ENCODE measurements around the gene TUBA3C.
"Not testable (repeated sequence)": the region's sequence is repeated elsewhere in the genome, so short reads cannot be mapped to it uniquely, and the experiment has no call there.

The TUBA3C gene

GRCh38 chr13:19181621-19182485 is at the start of gene TUBA3C:
TUBA3C (minus strand) TSS chr13:19181824; CDS start chr13:19181747, 77 bp downstream.
- DNase-seq: no peak

- not testable (repeated sequence) for DNase-seq
Measured at GRCh38 chr13:19207413-19207812, 25.8 kb upstream of the TUBA3C start.

DNA sequence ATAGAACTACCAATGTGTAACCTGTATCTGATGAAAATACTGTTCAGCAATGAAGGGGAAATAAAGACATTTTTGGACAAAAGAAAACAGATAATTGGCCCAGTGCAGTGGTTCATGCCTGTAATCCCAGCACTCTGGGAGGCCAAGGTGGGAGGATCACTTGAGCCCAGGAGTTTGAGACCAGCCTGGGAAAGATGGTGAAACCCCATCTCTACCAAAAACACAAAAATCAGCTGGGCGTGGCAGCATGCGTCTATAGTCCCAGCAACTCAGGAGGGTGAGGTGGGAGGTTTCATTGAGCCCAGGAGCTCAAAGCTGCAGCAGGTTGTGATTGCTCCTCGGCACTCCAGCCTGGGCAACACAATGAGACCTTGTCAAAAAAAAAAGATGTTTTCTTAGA is 11.0 kb upstream of the TUBA3C start:
- not testable (repeated sequence) for DNase-seq

GRCh38 chr13:19189911-19190310 is 8.3 kb upstream of the TUBA3C start:
- not testable (repeated sequence) for DNase-seq

GRCh38 chr13:19189368-19189767 is 7.7 kb upstream of the TUBA3C start:
- DNase-seq: not testable (repeated sequence)

- no peak for DNase-seq
Measured at GRCh38 chr13:19185865-19186645, 4.4 kb upstream of the TUBA3C start.

DNA sequence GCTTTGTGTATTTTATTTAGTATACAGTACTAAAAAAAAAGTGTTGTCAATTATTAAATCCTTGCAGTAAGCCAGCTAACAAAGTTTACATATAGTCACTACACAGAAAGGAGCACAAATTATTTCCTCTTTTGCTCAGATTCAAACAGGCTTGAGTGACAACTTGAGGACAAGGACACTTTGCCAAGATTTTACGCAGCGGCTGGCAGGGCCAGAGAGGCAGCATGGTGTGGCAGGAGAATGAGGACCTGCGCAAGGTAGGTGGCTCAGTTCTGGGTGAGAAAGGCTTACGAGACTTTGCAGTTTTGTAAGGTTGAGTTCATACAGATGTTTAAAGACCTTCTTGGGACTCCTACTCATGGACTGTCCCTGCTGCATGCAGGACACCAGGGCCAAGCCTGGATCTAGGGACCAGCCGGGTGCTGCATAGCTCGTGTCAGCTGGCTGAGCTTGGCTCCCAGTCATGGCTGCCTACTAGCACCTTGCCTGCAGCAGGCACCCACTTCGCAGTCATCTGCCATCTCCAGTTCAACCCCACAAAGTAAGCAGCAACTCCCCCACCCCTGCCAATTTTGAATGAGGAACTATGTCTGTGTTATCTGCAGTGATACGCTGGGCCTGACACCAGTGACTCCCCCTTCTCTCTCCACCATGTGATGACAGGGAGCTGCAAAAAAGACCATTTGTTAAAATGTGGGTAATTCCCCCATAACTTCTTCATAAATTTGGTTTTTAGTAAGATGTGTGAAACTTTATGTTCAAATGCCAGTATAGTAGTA is 3.7 kb upstream of the TUBA3C start:
- DNase-seq: no peak

- no peak for DNase-seq
Measured at GRCh38 chr13:19184176-19184575, 2.6 kb upstream of the TUBA3C start.

DNA sequence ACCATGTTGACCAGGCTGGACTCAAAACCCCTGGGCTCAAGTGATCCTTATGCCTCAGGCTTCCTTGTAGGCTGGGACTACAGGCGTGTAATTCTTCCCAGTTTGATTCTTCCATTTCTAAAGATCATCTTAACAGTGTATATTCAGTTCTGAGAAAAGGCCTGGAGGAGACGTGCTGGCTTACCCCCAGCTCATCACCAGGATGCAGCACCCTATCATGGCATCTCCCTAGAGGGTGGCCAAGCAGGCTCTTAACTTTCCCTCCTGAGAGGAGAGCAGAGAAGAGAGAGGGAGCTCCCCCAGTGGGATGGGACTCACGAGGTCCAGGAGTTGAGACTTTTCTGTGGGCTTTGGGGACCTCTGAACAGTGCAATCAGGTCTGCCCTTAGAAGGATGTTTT is 2.1 kb upstream of the TUBA3C start:
- DNase-seq: no peak

DNA sequence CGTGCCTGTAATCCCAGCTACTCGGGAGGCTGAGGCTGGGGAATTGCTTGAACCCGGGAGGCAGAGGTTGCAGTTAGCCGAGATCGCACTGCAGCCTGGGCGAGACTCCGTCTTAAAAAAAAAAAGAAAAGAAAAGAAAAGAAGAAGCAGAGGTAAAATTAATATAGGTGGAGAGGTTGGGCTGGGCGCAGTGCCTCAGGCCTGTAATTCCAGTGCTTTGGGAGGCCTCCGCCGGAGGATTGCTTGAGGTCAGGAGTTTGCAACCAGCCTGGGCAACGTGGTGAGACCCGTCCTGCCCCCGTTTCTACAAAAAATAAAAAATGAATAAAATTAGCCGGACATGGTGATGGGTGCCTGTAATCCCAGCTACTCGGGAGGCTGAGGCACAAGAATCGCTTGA is 912 bp upstream of the TUBA3C start:
- DNase-seq: no peak

DNA sequence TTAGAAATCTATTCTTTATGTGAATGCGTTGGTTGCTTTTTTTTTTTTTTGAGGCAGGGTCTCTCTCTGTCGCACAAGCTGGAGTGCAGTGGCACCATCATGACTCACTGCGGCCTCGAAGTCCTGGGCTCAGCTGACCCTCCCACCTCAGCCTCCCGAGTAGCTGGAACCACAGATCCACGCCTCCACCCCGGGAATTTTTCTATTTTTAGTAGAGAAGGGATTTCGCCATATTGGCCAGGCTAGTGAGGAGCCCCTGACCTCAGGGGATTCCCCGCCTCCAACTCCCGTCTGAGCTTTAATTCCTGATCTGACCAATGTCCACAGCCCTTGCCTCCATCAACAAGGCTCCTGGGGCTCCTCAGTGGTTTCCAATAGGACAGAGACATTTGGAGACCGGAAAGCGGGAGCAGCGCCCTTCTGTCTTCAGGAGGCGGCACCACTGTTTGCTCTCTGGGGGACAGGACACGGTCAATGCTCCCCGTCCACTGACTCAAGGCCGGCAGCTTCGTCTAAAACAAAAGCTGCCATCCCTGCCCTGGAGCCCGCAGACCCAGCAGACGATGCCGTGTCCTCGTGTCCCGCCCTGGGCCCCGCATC is 503 bp downstream of the TUBA3C start:
- DNase-seq: no peak

DNA sequence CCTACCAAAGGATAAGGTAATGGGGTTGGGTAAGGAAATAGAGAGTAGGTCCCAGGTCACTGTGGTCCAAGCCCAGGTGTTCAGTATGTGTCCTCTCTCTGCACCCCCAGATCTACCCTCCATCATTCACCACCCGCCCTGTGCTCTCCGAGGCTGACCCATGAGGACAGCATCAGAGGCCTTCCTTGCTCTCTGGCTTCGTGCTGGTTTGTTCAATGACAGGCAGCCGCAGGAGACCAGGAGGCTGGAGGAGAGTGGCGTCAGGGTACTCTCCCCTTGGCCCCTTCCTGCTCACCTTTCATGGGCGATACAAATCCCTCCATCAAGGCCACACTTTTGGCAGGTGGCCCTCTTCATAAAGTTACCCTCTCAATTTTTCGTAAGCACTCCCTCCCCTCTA is 1.7 kb downstream of the TUBA3C start:
- DNase-seq: no peak

GRCh38 chr13:19178901-19179593 is 2.6 kb downstream of the TUBA3C start:
- DNase-seq: no peak

DNA sequence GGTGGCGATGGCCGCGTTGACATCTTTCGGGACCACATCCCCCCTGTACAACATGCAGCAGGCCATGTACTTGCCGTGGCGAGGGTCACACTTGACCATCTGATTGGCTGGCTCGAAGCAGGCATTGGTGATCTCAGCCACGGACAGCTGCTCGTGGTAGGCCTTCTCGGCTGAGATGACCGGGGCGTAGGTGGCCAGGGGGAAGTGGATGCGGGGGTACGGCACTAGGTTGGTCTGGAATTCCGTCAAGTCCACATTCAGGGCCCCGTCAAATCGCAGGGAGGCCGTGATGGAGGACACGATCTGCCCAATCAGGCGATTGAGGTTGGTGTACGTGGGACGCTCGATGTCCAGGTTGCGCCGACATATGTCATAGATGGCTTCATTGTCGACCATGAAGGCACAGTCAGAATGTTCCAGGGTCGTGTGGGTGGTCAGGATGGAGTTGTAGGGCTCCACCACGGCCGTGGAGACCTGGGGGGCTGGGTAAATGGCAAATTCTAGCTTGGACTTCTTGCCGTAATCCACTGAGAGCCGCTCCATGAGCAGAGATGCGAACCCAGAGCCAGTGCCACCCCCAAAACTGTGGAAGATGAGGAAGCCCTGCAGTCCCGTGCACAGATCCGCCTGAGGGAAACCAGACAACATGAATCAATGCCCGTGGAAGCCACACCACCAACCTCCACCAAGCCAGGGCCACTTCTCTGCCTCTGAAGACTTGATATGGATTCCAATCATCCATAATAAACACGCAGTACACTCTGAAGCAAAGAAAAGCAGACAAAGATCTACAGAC is 4.4 kb downstream of the TUBA3C start:
- DNase-seq: not testable (repeated sequence)

- no peak for DNase-seq
Measured at GRCh38 chr13:19173752-19174151, 7.9 kb downstream of the TUBA3C start.

- no peak for DNase-seq
Measured at GRCh38 chr13:19172647-19173030, 9.0 kb downstream of the TUBA3C start.

DNA sequence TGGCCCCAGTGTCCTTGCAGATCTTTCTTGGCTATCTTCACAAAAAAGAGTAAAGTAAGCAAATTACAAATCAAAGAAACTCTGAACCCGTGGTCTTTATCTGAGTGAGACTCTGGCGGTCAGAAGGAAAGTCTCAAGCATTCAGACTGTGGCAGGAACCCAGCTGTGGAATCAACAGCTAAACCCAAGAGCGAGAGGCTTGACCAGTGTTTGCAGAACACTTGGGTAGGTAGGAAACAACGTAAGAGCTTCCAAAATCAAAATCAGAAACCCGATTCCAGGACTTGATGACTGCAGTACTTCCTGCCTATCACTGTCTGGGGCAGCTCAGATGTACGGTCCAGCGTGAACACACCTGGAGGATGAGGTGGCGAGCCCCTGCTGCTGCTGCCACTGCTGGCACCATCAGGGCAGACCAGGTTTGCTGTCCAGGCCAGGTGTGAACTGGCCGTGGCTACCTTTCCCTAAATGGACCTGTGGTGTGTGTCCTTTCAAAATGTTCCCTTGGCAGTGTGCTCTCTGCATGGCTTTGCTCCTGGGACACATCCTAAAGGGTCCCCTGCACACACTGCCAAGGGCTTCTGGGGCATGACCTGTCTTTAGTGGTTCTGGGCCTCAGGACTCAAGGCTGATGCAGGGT is 9.5 kb downstream of the TUBA3C start:
- no peak for DNase-seq

DNA sequence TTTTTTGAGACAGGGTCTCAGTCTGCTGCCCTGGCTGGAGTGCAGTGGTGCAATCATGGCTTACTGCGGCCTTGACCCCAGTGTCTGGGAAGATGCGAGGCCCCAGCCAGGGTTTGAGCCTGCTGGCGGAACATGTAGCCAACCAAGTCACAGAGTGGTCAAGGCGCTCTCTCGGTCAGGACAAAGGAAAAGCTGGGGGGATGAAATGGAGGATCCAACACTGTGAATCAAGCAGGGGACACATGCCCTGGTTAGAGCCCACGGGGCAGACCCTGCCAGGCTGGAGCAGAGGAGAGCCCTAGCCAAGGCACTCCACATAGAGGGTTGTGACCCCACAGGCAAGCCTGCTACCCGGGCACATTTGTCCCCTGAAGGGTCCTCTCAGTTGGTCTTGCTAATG is 10.1 kb downstream of the TUBA3C start:
- DNase-seq: no peak

DNA sequence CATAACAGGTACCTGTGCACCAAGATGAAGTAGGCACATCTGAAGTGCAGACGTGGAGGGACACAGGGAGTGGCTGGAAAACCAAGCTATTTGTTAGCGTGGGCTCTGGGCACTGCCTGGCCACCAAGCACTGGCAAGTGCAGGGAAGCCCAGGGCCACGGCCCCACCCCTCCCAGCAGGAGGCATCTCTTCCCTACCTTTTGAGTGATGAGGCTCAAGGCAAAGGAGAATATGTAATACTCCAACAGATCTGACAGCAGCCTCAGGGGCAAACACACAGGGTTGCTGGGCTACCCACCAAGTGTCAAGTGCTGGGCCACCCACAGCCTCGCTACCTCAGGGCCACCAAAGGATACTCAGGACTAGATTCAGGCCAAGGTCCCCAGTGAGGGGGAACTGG is 11.6 kb downstream of the TUBA3C start:
- DNase-seq: no peak

GRCh38 chr13:19169496-19169895 is 12.1 kb downstream of the TUBA3C start:
- no peak for DNase-seq

DNA sequence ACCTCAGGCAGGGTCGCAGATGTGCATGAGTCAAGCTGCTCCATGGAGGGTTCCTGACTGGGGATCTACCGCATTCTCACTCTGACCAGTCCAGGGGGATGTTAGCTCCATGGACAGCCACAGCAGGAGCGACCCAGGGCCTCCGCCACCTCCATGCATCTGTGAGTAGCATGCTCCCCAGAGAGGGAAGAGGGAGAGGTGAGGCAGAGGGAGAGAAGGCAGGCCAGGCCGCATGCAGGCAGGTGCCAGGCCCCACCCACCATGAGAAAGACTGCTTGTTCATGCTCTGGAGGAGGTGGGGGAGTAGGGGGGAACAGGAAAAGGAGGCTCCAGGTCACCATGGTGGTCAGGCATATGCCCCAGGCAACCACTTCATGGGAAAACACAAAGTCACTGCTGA is 20.3 kb downstream of the TUBA3C start:
- DNase-seq: no peak

Data from femur (tissue), 1 donor.